Stimulated activated CD4-positive, alpha-beta T cell treated with anti-CD3 and anti-CD28 coated beads, Interleukin-2, amount 100 ng/mL, for 4 hours (primary cell): ENCODE data around the gene CNOT11.
"Not testable (repeated sequence)": the region's sequence is repeated elsewhere in the genome, so short reads cannot be mapped to it uniquely, and the experiment has no call there.

Experiments used
- DNase-seq: peaks from one replicate; pipeline ENCODE4 v3.0.0-alpha.2; 2020; ENCODE audit warnings: low read depth

CNOT11 gene

GRCh38 chr2:101252408-101253012, at the start of gene CNOT11:
Gene CNOT11, plus strand, starts transcription at chr2:101252886. Its CDS starts 79 bp downstream, at chr2:101252965.
- DNase-seq = peak; percentile 99

GRCh38 chr2:101204400-101205115, 48.1 kb upstream of the CNOT11 start:
- no peak for DNase-seq

GRCh38 chr2:101205521-101206479, 46.9 kb upstream of the CNOT11 start:
- DNase-seq = peak; percentile 19

GRCh38 chr2:101208830-101209229, 43.9 kb upstream of the CNOT11 start:
- DNase-seq = no peak

- no peak for DNase-seq
Observed at GRCh38 chr2:101219246-101219645, 33.4 kb upstream of the CNOT11 start.

- not testable (repeated sequence) for DNase-seq
Observed at GRCh38 chr2:101220091-101220490, 32.6 kb upstream of the CNOT11 start.

GRCh38 chr2:101223814-101224231, 28.9 kb upstream of the CNOT11 start:
- no peak for DNase-seq

GRCh38 chr2:101230541-101231001, 22.1 kb upstream of the CNOT11 start:
- no peak for DNase-seq

GRCh38 chr2:101231240-101231639, 21.4 kb upstream of the CNOT11 start:
- DNase-seq = no peak

- DNase-seq = no peak
Observed at GRCh38 chr2:101231937-101232730, 20.6 kb upstream of the CNOT11 start.

- no peak for DNase-seq
Observed at GRCh38 chr2:101232770-101233169, 19.9 kb upstream of the CNOT11 start.

- DNase-seq = no peak
Observed at GRCh38 chr2:101234169-101234938, 18.3 kb upstream of the CNOT11 start.

GRCh38 chr2:101235956-101236355, 16.7 kb upstream of the CNOT11 start:
- DNase-seq = not testable (repeated sequence)

GRCh38 chr2:101237944-101238343, 14.7 kb upstream of the CNOT11 start:
- not testable (repeated sequence) for DNase-seq

GRCh38 chr2:101238930-101239759, 13.5 kb upstream of the CNOT11 start:
- no peak for DNase-seq

GRCh38 chr2:101239760-101240118, 12.9 kb upstream of the CNOT11 start:
- not testable (repeated sequence) for DNase-seq

- DNase-seq = not testable (repeated sequence)
Observed at GRCh38 chr2:101240694-101241093, 12.0 kb upstream of the CNOT11 start.

GRCh38 chr2:101241158-101241557, 11.5 kb upstream of the CNOT11 start:
- DNase-seq = no peak

- not testable (repeated sequence) for DNase-seq
Observed at GRCh38 chr2:101244373-101244772, 8.3 kb upstream of the CNOT11 start.

GRCh38 chr2:101244899-101245298, 7.8 kb upstream of the CNOT11 start:
- DNase-seq = not testable (repeated sequence)
